ENCODE measurements around the gene ATXN1. TPM values are rescaled to one million over a fixed set of nuclear protein-coding genes. Genes with fewer than 3 reads are reported as not detected.

ATXN1 gene
- total RNA-seq, 1 donor from 2014 or later, result 3.9 TPM

DNA sequence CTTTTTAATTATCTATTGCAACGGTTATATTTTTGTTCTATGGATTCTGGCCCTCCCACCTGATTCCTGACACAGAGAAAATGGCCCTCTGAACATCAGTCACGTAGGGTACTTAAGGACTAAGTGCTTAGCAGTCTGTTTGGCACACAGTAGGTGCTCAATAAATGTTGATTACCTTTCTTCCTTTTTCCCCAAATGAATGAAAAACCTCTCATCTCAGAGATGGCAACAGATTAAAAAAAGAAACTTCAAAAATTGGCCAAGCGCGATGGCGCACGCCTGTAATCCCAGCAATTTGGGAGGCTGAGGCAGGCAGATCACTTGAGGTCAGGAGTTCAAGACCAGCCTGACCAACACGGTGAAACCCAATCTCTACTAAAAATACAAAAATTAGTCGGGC is 31.5 kb downstream of the ATXN1 start:
- no peaks in the 10 kb centered on the region for H3K27me3 Mint-ChIP-seq (ENCODE audit: low read depth)
- H3K4me1 Mint-ChIP-seq, result peaks cover 7% of the 10 kb centered on the region

DNA sequence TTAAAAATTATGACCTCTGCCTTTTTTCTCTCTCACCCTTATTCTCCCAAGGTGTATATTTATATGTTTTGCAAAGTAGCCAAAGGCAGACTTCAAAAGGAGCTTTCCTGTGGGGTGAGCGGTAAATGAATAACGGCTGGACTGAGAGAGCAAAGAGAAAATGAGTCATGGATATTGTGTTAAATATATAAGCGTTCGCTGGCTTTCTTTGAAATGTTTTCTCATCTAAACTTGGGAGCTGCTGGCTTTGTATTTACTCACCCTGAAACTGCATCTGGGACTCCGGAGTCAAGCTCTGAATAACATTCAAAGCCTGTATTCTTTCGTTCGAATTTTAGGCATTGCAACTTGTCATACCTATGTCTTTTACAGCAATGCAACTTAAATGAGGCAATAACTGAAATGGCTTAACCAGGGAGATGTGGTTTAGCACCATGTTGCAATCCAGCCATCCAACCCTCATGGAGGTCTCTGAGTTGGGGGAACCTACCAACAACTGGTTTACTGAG is 32.0 kb downstream of the ATXN1 start:
- no peak overlapping the region for H3K27ac Mint-ChIP-seq (ENCODE audit: unreplicated experiment)
- H3K27me3 Mint-ChIP-seq (ENCODE audit: low read depth), result no peaks in the 10 kb centered on the region
- peaks cover 8% of the 10 kb centered on the region for H3K4me1 Mint-ChIP-seq
- TF ChIP-seq, protein P1, sequence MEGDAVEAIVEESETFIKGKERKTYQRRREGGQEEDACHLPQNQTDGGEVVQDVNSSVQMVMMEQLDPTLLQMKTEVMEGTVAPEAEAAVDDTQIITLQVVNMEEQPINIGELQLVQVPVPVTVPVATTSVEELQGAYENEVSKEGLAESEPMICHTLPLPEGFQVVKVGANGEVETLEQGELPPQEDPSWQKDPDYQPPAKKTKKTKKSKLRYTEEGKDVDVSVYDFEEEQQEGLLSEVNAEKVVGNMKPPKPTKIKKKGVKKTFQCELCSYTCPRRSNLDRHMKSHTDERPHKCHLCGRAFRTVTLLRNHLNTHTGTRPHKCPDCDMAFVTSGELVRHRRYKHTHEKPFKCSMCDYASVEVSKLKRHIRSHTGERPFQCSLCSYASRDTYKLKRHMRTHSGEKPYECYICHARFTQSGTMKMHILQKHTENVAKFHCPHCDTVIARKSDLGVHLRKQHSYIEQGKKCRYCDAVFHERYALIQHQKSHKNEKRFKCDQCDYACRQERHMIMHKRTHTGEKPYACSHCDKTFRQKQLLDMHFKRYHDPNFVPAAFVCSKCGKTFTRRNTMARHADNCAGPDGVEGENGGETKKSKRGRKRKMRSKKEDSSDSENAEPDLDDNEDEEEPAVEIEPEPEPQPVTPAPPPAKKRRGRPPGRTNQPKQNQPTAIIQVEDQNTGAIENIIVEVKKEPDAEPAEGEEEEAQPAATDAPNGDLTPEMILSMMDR (conservative IDR thresholded peaks at IDR 0.05), result no peak
- no peaks in the 10 kb centered on the region for H3K9me3 Mint-ChIP-seq
- H3K36me3 Mint-ChIP-seq (ENCODE audit: low read depth), result no peaks in the 10 kb centered on the region
- no peak overlapping the region for H3K4me3 Mint-ChIP-seq
- DNase-seq (ENCODE audit: low read depth, low spot score), result no peak

More for the DNA sequence above, 31.5 kb downstream of the ATXN1 start:
- H3K27ac Mint-ChIP-seq (ENCODE audit: unreplicated experiment), result no peak overlapping the region
- no peak for DNase-seq (ENCODE audit: low read depth, low spot score)
- TF ChIP-seq, protein P1 (conservative IDR thresholded peaks at IDR 0.05), result no peak
- H3K4me3 Mint-ChIP-seq, result no peak overlapping the region
- H3K36me3 Mint-ChIP-seq (ENCODE audit: low read depth), result no peaks in the 10 kb centered on the region
- H3K9me3 Mint-ChIP-seq, result no peaks in the 10 kb centered on the region

DNA sequence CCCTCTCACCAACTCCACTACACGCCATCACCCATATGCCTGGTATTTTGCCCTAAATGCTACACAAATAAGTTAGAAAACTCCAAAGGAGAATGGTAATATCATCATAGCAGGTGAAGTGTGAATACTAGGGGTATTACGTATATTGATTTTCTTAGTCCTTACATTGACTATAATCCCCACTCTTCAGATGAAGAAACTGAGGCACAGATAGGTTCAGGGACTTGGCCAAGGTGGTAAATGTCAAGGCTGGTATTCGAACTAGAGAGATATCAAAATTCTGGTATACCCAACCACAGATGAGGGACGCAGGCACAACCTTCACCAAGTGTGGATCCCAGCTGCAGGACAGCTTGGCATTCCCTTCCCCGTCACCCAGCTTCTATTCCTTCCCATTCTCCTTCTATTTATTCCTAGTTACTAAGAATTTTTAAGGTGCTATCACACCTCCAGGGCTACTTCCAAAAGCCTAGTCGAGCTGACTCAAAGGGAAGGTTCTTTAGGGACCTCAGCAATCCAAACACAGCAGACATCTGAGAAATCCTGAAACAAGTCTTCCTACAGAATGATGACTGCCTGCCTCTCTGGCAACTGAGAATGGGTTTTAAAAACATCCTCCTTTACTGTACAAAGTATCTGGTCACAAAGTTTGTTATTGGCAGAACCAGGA is 32.6 kb downstream of the ATXN1 start:
- no peak overlapping the region for H3K27ac Mint-ChIP-seq (ENCODE audit: unreplicated experiment)
- peaks cover 13% of the 10 kb centered on the region for H3K4me1 Mint-ChIP-seq
- no peaks in the 10 kb centered on the region for H3K27me3 Mint-ChIP-seq (ENCODE audit: low read depth)
- H3K36me3 Mint-ChIP-seq (ENCODE audit: low read depth), result no peaks in the 10 kb centered on the region
- TF ChIP-seq, protein P1 (conservative IDR thresholded peaks at IDR 0.05), result no peak
- no peaks in the 10 kb centered on the region for H3K9me3 Mint-ChIP-seq
- H3K4me3 Mint-ChIP-seq, result no peak overlapping the region
- no peak for DNase-seq (ENCODE audit: low read depth, low spot score)

GRCh38 chr6:16727996-16728395 is 33.3 kb downstream of the ATXN1 start:
- no peak overlapping the region for H3K27ac Mint-ChIP-seq (ENCODE audit: unreplicated experiment)
- H3K9me3 Mint-ChIP-seq, result no peaks in the 10 kb centered on the region
- H3K4me3 Mint-ChIP-seq, result no peak overlapping the region
- TF ChIP-seq, protein P1 (conservative IDR thresholded peaks at IDR 0.05), result no peak
- peaks cover 13% of the 10 kb centered on the region for H3K4me1 Mint-ChIP-seq
- no peak for DNase-seq (ENCODE audit: low read depth, low spot score)
- no peaks in the 10 kb centered on the region for H3K27me3 Mint-ChIP-seq (ENCODE audit: low read depth)
- H3K36me3 Mint-ChIP-seq (ENCODE audit: low read depth), result no peaks in the 10 kb centered on the region

DNA sequence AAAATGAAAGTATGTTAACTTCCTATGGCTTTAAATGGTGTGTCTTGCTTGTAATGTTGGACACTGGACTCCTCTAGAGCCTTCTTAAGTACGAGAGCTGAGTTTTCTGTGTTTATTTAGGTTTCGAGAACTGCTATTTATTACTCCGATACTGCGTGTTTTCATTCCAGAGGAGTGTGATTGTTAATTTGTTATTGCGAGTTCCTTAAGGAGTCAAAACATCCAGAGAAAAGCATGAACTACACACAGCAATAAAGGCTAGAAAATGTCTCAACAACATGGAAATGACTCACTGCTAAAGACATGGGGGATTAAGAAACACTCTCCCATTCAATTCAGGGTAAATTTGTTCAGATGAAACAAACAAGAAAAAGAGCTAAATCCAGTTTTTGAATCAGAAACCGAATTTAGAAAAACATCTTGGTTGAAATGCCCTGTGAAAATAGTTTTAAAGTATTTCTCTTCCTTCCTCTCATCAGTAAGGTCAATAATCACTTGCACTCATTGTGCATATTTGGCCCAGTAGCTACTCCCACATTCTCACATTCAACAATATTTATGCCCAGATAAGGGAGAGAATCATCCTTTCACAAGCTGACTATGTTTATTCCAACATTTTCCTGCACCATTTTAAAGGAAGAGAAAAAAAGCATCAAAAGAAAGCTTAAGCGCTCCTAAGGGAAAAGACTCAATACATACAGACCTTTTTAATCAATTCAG is 36.0 kb downstream of the ATXN1 start:
- Mint-ChIP-seq H3K27me3 (ENCODE audit: low read depth) (no peaks in the 10 kb centered on the region), H3K4me1 (peaks cover 19% of the 10 kb centered on the region), H3K36me3 (ENCODE audit: low read depth) (no peaks in the 10 kb centered on the region), H3K9me3 (no peaks in the 10 kb centered on the region), H3K27ac (ENCODE audit: unreplicated experiment) (no peak overlapping the region), H3K4me3 (no peak overlapping the region)
- TF ChIP-seq, protein P1 (conservative IDR thresholded peaks at IDR 0.05), result no peak
- DNase-seq (ENCODE audit: low read depth, low spot score), result no peak
